ENCODE results near the gene PLEKHA7.

GRCh38 chr11:17002543-17002942 is 11.7 kb downstream of the PLEKHA7 start:
- no peak for TF ChIP-seq POLR2A (IDR thresholded peaks at IDR 0.05; ENCODE audit: low read depth, low read length)
- no peak for TF ChIP-seq POLR2AphosphoS5 (IDR thresholded peaks at IDR 0.05; ENCODE audit: low read depth, low read length)

All from GM12892 (cell line).